ENCODE data around the gene SNX25.

SNX25 gene

GRCh38 chr4:185275501-185275900 lies 66.1 kb downstream of the SNX25 start:
- H3K36me3 ChIP-seq (ENCODE audit: control insufficient read depth, insufficient read depth, low read length), result no peaks in the 10 kb centered on the region
- H3K4me1 ChIP-seq (ENCODE audit: control insufficient read depth, insufficient read depth, low read length, poor library complexity, severe bottlenecking), result no peaks in the 10 kb centered on the region
- DNase-seq, result no peak
- H3K27ac ChIP-seq (ENCODE audit: insufficient read depth, low read length, poor library complexity, severe bottlenecking), result no peak overlapping the region
- H3K4me3 ChIP-seq (ENCODE audit: insufficient read depth, low read depth, low read length, poor library complexity, severe bottlenecking), result no peak overlapping the region
- no peaks in the 10 kb centered on the region for H3K27me3 ChIP-seq (replicated peaks; ENCODE audit: control insufficient read depth, insufficient read depth, low read length, poor library complexity, severe bottlenecking)
- H3K9me3 ChIP-seq (ENCODE audit: control insufficient read depth, low read length), result no peaks in the 10 kb centered on the region

GRCh38 chr4:185276036-185276435 lies 66.6 kb downstream of the SNX25 start:
- Histone ChIP-seq H3K27me3 (replicated peaks; ENCODE audit: control insufficient read depth, insufficient read depth, low read length, poor library complexity, severe bottlenecking) (no peaks in the 10 kb centered on the region), H3K9me3 (ENCODE audit: control insufficient read depth, low read length) (no peaks in the 10 kb centered on the region), H3K36me3 (ENCODE audit: control insufficient read depth, insufficient read depth, low read length) (no peaks in the 10 kb centered on the region), H3K4me1 (ENCODE audit: control insufficient read depth, insufficient read depth, low read length, poor library complexity, severe bottlenecking) (no peaks in the 10 kb centered on the region), H3K4me3 (ENCODE audit: insufficient read depth, low read depth, low read length, poor library complexity, severe bottlenecking) (no peak overlapping the region), H3K27ac (ENCODE audit: insufficient read depth, low read length, poor library complexity, severe bottlenecking) (no peak overlapping the region)
- no peak for DNase-seq

- H3K9me3 ChIP-seq (ENCODE audit: control insufficient read depth, low read length), result no peaks in the 10 kb centered on the region
- no peaks in the 10 kb centered on the region for H3K27me3 ChIP-seq (replicated peaks; ENCODE audit: control insufficient read depth, insufficient read depth, low read length, poor library complexity, severe bottlenecking)
- DNase-seq, result no peak
- H3K36me3 ChIP-seq (ENCODE audit: control insufficient read depth, insufficient read depth, low read length), result no peaks in the 10 kb centered on the region
- no peak overlapping the region for H3K27ac ChIP-seq (ENCODE audit: insufficient read depth, low read length, poor library complexity, severe bottlenecking)
- H3K4me1 ChIP-seq (ENCODE audit: control insufficient read depth, insufficient read depth, low read length, poor library complexity, severe bottlenecking), result no peaks in the 10 kb centered on the region
- H3K4me3 ChIP-seq (ENCODE audit: insufficient read depth, low read depth, low read length, poor library complexity, severe bottlenecking), result no peak overlapping the region
Observed at GRCh38 chr4:185278716-185279115, 69.3 kb downstream of the SNX25 start.

GRCh38 chr4:185280608-185281007 lies 71.2 kb downstream of the SNX25 start:
- Histone ChIP-seq H3K27ac (ENCODE audit: insufficient read depth, low read length, poor library complexity, severe bottlenecking) (no peak overlapping the region), H3K36me3 (ENCODE audit: control insufficient read depth, insufficient read depth, low read length) (no peaks in the 10 kb centered on the region), H3K9me3 (ENCODE audit: control insufficient read depth, low read length) (no peaks in the 10 kb centered on the region), H3K27me3 (replicated peaks; ENCODE audit: control insufficient read depth, insufficient read depth, low read length, poor library complexity, severe bottlenecking) (no peaks in the 10 kb centered on the region), H3K4me1 (ENCODE audit: control insufficient read depth, insufficient read depth, low read length, poor library complexity, severe bottlenecking) (no peaks in the 10 kb centered on the region), H3K4me3 (ENCODE audit: insufficient read depth, low read depth, low read length, poor library complexity, severe bottlenecking) (no peak overlapping the region)
- DNase-seq, result no peak

- Histone ChIP-seq H3K4me3 (ENCODE audit: insufficient read depth, low read depth, low read length, poor library complexity, severe bottlenecking) (no peak overlapping the region), H3K9me3 (ENCODE audit: control insufficient read depth, low read length) (no peaks in the 10 kb centered on the region), H3K27ac (ENCODE audit: insufficient read depth, low read length, poor library complexity, severe bottlenecking) (no peak overlapping the region), H3K4me1 (ENCODE audit: control insufficient read depth, insufficient read depth, low read length, poor library complexity, severe bottlenecking) (no peaks in the 10 kb centered on the region), H3K27me3 (replicated peaks; ENCODE audit: control insufficient read depth, insufficient read depth, low read length, poor library complexity, severe bottlenecking) (no peaks in the 10 kb centered on the region), H3K36me3 (ENCODE audit: control insufficient read depth, insufficient read depth, low read length) (no peaks in the 10 kb centered on the region)
- DNase-seq, result no peak
Observed at GRCh38 chr4:185282968-185283367, 73.6 kb downstream of the SNX25 start.

GRCh38 chr4:185283723-185284122 lies 74.3 kb downstream of the SNX25 start:
- Histone ChIP-seq H3K27me3 (replicated peaks; ENCODE audit: control insufficient read depth, insufficient read depth, low read length, poor library complexity, severe bottlenecking) (no peaks in the 10 kb centered on the region), H3K27ac (ENCODE audit: insufficient read depth, low read length, poor library complexity, severe bottlenecking) (no peak overlapping the region), H3K36me3 (ENCODE audit: control insufficient read depth, insufficient read depth, low read length) (peaks cover 2% of the 10 kb centered on the region), H3K4me1 (ENCODE audit: control insufficient read depth, insufficient read depth, low read length, poor library complexity, severe bottlenecking) (no peaks in the 10 kb centered on the region), H3K4me3 (ENCODE audit: insufficient read depth, low read depth, low read length, poor library complexity, severe bottlenecking) (no peak overlapping the region), H3K9me3 (ENCODE audit: control insufficient read depth, low read length) (no peaks in the 10 kb centered on the region)
- DNase-seq, result no peak

GRCh38 chr4:185285632-185286393 lies 76.4 kb downstream of the SNX25 start:
- Histone ChIP-seq H3K4me1 (ENCODE audit: control insufficient read depth, insufficient read depth, low read length, poor library complexity, severe bottlenecking) (no peaks in the 10 kb centered on the region), H3K9me3 (ENCODE audit: control insufficient read depth, low read length) (no peaks in the 10 kb centered on the region), H3K27ac (ENCODE audit: insufficient read depth, low read length, poor library complexity, severe bottlenecking) (no peak overlapping the region), H3K4me3 (ENCODE audit: insufficient read depth, low read depth, low read length, poor library complexity, severe bottlenecking) (no peak overlapping the region), H3K36me3 (ENCODE audit: control insufficient read depth, insufficient read depth, low read length) (peaks cover 3% of the 10 kb centered on the region), H3K27me3 (replicated peaks; ENCODE audit: control insufficient read depth, insufficient read depth, low read length, poor library complexity, severe bottlenecking) (no peaks in the 10 kb centered on the region)
- DNase-seq, result no peak

GRCh38 chr4:185286571-185286970 lies 77.2 kb downstream of the SNX25 start:
- peaks cover 3% of the 10 kb centered on the region for H3K36me3 ChIP-seq (ENCODE audit: control insufficient read depth, insufficient read depth, low read length)
- no peaks in the 10 kb centered on the region for H3K4me1 ChIP-seq (ENCODE audit: control insufficient read depth, insufficient read depth, low read length, poor library complexity, severe bottlenecking)
- H3K4me3 ChIP-seq (ENCODE audit: insufficient read depth, low read depth, low read length, poor library complexity, severe bottlenecking), result no peak overlapping the region
- H3K27me3 ChIP-seq (replicated peaks; ENCODE audit: control insufficient read depth, insufficient read depth, low read length, poor library complexity, severe bottlenecking), result no peaks in the 10 kb centered on the region
- H3K27ac ChIP-seq (ENCODE audit: insufficient read depth, low read length, poor library complexity, severe bottlenecking), result no peak overlapping the region
- H3K9me3 ChIP-seq (ENCODE audit: control insufficient read depth, low read length), result no peaks in the 10 kb centered on the region
- DNase-seq, result no peak

- no peak overlapping the region for H3K27ac ChIP-seq (ENCODE audit: insufficient read depth, low read length, poor library complexity, severe bottlenecking)
- DNase-seq, result no peak
Observed at GRCh38 chr4:185287031-185287430, 77.6 kb downstream of the SNX25 start.

GRCh38 chr4:185290018-185290607 lies 80.7 kb downstream of the SNX25 start:
- no peak for DNase-seq
- H3K27me3 ChIP-seq (replicated peaks; ENCODE audit: control insufficient read depth, insufficient read depth, low read length, poor library complexity, severe bottlenecking), result no peaks in the 10 kb centered on the region

More at GRCh38 chr4:185287031-185287430, 77.6 kb downstream of the SNX25 start:
- Histone ChIP-seq H3K9me3 (ENCODE audit: control insufficient read depth, low read length) (no peaks in the 10 kb centered on the region), H3K36me3 (ENCODE audit: control insufficient read depth, insufficient read depth, low read length) (peaks cover 3% of the 10 kb centered on the region), H3K4me1 (ENCODE audit: control insufficient read depth, insufficient read depth, low read length, poor library complexity, severe bottlenecking) (no peaks in the 10 kb centered on the region), H3K4me3 (ENCODE audit: insufficient read depth, low read depth, low read length, poor library complexity, severe bottlenecking) (no peak overlapping the region), H3K27me3 (replicated peaks; ENCODE audit: control insufficient read depth, insufficient read depth, low read length, poor library complexity, severe bottlenecking) (no peaks in the 10 kb centered on the region)

More at GRCh38 chr4:185290018-185290607, 80.7 kb downstream of the SNX25 start:
- Histone ChIP-seq H3K4me3 (ENCODE audit: insufficient read depth, low read depth, low read length, poor library complexity, severe bottlenecking) (no peak overlapping the region), H3K4me1 (ENCODE audit: control insufficient read depth, insufficient read depth, low read length, poor library complexity, severe bottlenecking) (no peaks in the 10 kb centered on the region), H3K36me3 (ENCODE audit: control insufficient read depth, insufficient read depth, low read length) (peaks cover 16% of the 10 kb centered on the region), H3K9me3 (ENCODE audit: control insufficient read depth, low read length) (no peaks in the 10 kb centered on the region), H3K27ac (ENCODE audit: insufficient read depth, low read length, poor library complexity, severe bottlenecking) (no peak overlapping the region)

Measured in effector memory CD4-positive, alpha-beta T cell (primary cell).